Glutamatergic neuron (in vitro differentiated cells): ENCODE measurements around the gene RNF114. TPM values are rescaled to one million over a fixed set of nuclear protein-coding genes. Genes with fewer than 3 reads are reported as not detected.

Source experiments
- DNase-seq: peaks from one replicate; pipeline ENCODE4 v3.0.0; 2022
- H3K27ac Mint-ChIP-seq: one replicate; pipeline ENCODE4 v1.8.0; 2020; ENCODE audit warnings: mild to moderate bottlenecking, mixed read lengths, inconsistent platforms; ENCODE audit not compliant: unreplicated experiment
- H3K27me3 Mint-ChIP-seq: one replicate; pipeline ENCODE4 v1.8.0; 2020; ENCODE audit warnings: mild to moderate bottlenecking, moderate library complexity, mixed read lengths, inconsistent platforms; ENCODE audit not compliant: unreplicated experiment
- H3K36me3 Mint-ChIP-seq: one replicate; pipeline ENCODE4 v1.8.0; 2020; ENCODE audit warnings: mild to moderate bottlenecking, mixed read lengths, inconsistent platforms; ENCODE audit not compliant: unreplicated experiment
- H3K4me1 Mint-ChIP-seq: one replicate; pipeline ENCODE4 v1.8.0; 2020; ENCODE audit warnings: mild to moderate bottlenecking, low read depth, mixed read lengths, inconsistent platforms; ENCODE audit not compliant: unreplicated experiment
- H3K4me3 Mint-ChIP-seq: one replicate; pipeline ENCODE4 v1.8.0; 2020; ENCODE audit warnings: mild to moderate bottlenecking, mixed read lengths, inconsistent platforms; ENCODE audit not compliant: unreplicated experiment
- H3K9me3 Mint-ChIP-seq: one replicate; pipeline ENCODE4 v1.8.0; 2020; ENCODE audit warnings: mild to moderate bottlenecking, moderate library complexity, mixed read lengths, inconsistent platforms; ENCODE audit not compliant: unreplicated experiment
- total RNA-seq: library from RNA; stranded (reverse); fragmentation: NEBNext Ultra II Directional; extraction: Animal tissue kit (Norgen Biotek cat#: 25700); gene quantifications from one replicate; pipeline ENCODE4 v1.2.1, GENCODE V29; 2021; ENCODE audit not compliant: unreplicated experiment
- TF ChIP-seq, protein P1 (sequence below): fragments of 200-600 bp; sonication (generic); IDR thresholded peaks from one replicate; pipeline ENCODE4 v1.5.0; 2021; ENCODE audit not compliant: partially characterized antibody, unreplicated experiment

Gene RNF114
- total RNA-seq, 1 donor from 2014 or later: 64.2 TPM

DNA sequence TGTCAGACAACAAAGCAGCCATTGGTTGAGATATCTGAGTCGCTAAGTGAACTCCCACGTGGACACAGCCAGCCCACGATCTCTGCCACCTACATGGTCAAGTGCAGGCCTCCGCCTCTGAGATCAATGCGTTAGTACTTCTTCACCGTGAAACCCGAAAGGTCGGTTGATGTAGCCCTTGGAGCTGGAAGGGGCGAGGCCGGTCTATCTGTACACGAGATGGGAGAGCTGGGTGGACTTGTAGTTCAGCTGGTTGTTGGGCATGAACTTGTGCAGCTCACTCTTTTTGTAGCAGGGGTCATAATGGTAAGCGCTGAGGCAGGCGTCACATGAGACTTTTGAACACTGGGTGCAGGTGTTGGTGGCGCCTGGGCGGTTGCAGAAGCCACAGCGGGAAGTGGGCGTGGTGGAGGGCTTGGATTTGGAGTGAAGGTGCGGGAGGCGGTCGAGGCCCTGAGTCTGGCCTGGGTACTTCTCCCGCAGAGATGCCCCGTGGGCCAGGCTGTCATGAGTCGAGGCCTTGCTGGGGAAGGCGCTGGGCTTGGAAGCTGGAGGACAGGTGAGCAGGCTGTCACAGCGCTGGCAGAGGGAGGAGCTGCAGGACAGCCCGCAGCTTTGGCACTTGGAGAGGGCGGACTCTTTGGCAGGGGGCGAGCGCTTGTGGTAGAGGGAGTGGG, 30.6 kb upstream of the RNF114 start:
- DNase-seq: no peak
- Mint-ChIP-seq H3K27me3 (peaks cover 2% of the 10 kb centered on the region), H3K9me3 (peaks cover 2% of the 10 kb centered on the region), H3K36me3 (peaks cover 5% of the 10 kb centered on the region), H3K4me3 (no peak overlapping the region), H3K27ac (no peak overlapping the region), H3K4me1 (peaks cover 3% of the 10 kb centered on the region)
- TF ChIP-seq, protein P1, sequence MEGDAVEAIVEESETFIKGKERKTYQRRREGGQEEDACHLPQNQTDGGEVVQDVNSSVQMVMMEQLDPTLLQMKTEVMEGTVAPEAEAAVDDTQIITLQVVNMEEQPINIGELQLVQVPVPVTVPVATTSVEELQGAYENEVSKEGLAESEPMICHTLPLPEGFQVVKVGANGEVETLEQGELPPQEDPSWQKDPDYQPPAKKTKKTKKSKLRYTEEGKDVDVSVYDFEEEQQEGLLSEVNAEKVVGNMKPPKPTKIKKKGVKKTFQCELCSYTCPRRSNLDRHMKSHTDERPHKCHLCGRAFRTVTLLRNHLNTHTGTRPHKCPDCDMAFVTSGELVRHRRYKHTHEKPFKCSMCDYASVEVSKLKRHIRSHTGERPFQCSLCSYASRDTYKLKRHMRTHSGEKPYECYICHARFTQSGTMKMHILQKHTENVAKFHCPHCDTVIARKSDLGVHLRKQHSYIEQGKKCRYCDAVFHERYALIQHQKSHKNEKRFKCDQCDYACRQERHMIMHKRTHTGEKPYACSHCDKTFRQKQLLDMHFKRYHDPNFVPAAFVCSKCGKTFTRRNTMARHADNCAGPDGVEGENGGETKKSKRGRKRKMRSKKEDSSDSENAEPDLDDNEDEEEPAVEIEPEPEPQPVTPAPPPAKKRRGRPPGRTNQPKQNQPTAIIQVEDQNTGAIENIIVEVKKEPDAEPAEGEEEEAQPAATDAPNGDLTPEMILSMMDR: no peak

DNA sequence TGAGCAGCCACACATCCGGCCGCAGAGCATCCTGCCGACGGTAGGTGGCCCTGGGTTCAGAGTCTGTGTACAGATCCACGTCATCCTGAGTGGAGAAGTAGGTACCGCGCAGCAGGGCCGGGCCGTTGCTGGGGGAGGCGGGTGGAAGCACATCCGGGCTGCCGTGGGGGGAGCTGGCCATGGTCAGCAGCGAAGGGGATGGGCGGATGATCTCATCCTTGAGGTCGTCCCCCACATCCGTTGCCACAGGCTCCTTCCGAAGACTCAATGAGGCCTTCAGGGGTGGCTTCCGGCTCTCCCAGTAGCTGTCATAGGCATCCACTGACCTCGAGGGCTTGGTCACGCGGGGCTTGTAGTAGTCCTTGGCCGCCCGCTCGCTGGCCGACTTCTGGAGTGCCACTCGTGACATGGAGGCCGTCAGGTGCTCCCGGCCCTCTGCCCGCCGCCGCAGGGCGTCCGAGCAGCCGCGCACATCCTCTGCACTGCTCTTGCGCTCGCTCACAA, 30.0 kb upstream of the RNF114 start:
- Mint-ChIP-seq H3K9me3 (no peaks in the 10 kb centered on the region), H3K36me3 (peaks cover 5% of the 10 kb centered on the region), H3K4me3 (no peak overlapping the region), H3K27me3 (peaks cover 3% of the 10 kb centered on the region), H3K4me1 (peaks cover 3% of the 10 kb centered on the region), H3K27ac (no peak overlapping the region)
- no peak for DNase-seq
- TF ChIP-seq, protein P1: no peak

DNA sequence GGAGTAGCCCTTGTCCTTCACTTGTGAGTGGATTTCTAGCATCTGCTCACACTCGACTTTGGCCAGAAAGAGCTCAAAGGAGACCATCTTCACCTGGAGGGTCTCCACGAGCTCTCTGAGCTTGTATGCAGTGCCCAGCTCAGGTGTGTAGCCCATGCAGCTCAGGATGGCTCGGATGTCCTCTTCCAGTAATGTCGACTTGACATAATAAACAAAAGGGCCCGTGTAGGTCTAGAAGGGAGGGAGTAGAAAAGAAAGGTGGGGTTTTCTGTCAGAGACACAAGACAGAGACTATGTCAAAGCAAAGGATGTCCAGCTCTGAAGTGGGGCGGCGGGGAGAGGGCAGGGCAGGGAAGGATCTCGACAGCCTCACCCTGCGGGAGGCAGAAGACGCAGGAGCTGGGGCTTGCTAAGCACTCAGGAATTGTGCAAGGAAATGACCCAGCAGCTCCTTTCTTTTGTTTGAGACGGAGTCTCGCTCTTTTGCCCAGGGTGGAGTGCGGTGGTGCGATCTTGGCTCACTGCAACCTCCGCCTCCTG, 29.5 kb upstream of the RNF114 start:
- Mint-ChIP-seq H3K27ac (no peak overlapping the region), H3K4me1 (peaks cover 3% of the 10 kb centered on the region), H3K9me3 (no peaks in the 10 kb centered on the region), H3K27me3 (peaks cover 3% of the 10 kb centered on the region), H3K36me3 (peaks cover 5% of the 10 kb centered on the region), H3K4me3 (no peak overlapping the region)
- no peak for DNase-seq
- TF ChIP-seq, protein P1: no peak

DNA sequence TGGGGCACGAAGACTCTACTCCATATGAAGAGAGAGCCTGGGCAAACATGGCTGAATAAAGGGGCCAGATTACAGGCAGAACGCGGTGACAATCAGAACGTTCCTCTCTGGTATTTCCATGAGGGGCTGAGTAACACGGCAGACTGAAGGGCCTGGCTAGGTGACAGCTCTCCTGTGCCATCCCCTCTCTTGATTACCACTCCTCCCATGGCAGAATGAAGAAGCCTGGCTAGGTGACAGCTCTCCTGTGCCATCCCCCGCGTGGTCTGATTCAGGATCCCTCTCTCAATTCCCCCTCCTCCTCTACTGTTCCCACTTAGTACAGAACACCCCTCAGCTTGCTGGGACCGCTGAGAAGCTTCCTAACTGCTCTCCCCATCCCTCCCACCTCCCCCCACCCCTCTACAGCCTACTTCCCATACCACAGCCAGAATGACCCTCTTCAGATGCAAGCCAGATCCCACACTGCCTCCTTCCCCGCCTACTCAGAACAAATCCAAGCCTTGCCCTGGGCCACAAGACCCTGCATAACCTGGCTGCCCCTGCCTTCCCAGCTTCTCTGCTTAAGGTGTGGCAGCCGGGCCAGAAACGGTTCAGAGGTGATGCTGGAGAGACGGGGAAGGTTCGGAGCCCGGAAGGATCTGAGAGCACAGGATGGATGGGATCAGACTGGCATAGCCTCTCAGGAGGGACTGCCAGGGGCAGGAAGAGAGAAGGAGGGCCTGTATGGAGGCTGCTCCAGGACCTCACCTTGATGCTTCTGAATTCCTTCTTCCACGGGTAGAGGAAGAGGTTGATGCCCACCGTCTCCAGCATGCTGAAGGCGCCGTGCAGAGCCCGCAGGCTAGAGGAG, 28.6 kb upstream of the RNF114 start:
- DNase-seq: no peak
- Mint-ChIP-seq H3K27me3 (peaks cover 3% of the 10 kb centered on the region), H3K4me3 (no peak overlapping the region), H3K9me3 (no peaks in the 10 kb centered on the region), H3K27ac (no peak overlapping the region), H3K4me1 (peaks cover 3% of the 10 kb centered on the region), H3K36me3 (peaks cover 5% of the 10 kb centered on the region)
- TF ChIP-seq, protein P1: no peak
